Upper lobe of left lung (tissue), 6 donors: ENCODE data around the gene ULK4. TPM values are rescaled to one million over a fixed set of nuclear protein-coding genes. Genes with fewer than 3 reads are reported as not detected.
"Not testable (repeated sequence)": the region's sequence is repeated elsewhere in the genome, so short reads cannot be mapped to it uniquely, and the experiment has no call there.

ENCODE experiments used
- ATAC-seq, 2 donors: fragments of 200-7000 bp; cut with Tn5 transposase; one replicate each; pipeline ENCODE4 v1.9.1; 2022; ENCODE audit warnings: mild to moderate bottlenecking in 2 of 2, moderate library complexity in 2 of 2; ENCODE audit not compliant: low FRiP score in 2 of 2
- DNase-seq, 2 donors: peaks; one replicate each; pipeline ENCODE4 v3.0.0-alpha.2; 2019 to 2020
- H3K27ac ChIP-seq, 4 donors: fragments of 200-600 bp; sonication (generic); one replicate each; pipeline ENCODE4 v1.5.1; 2016 to 2019
- H3K27me3 ChIP-seq, 4 donors: fragments of 200-600 bp; sonication (generic); one replicate each; pipeline ENCODE4 v1.5.1; 2017 to 2019
- H3K36me3 ChIP-seq, 4 donors: fragments of 200-600 bp; sonication (generic); one replicate each; pipeline ENCODE4 v1.5.1; 2016 to 2019
- H3K4me1 ChIP-seq, 4 donors: fragments of 200-600 bp; sonication (generic); one replicate each; pipeline ENCODE4 v1.5.1; 2018 to 2019
- H3K4me3 ChIP-seq, 4 donors: fragments of 200-600 bp; sonication (generic); one replicate each; pipeline ENCODE4 v1.5.1; 2017 to 2019; ENCODE audit warnings: mild to moderate bottlenecking in 2 of 4, moderate library complexity in 1 of 4
- H3K9me3 ChIP-seq, 4 donors: fragments of 200-600 bp; sonication (generic); one replicate each; pipeline ENCODE4 v1.5.1; 2018 to 2019
- CTCF ChIP-seq, 6 experiments: fragments of 450-650 bp in 4 of 6; fragments of 200-600 bp in 2 of 6; sonication (generic) in 2 of 6; IDR thresholded peaks; one replicate each; pipeline ENCODE4 v1.5.1; 2016 to 2019; ENCODE audit warnings: antibody characterized with exemption in 6 of 6
- EP300 ChIP-seq, 4 donors: sonication (generic); formaldehyde crosslinking; IDR thresholded peaks; one replicate each; pipeline ENCODE4 v1.5.1; 2017; ENCODE audit warnings: antibody characterized with exemption in 4 of 4, control low read depth in 2 of 4
- POLR2A ChIP-seq, 4 donors: fragments of 450-650 bp; IDR thresholded peaks; one replicate each; pipeline ENCODE4 v1.5.1; 2016 to 2017; ENCODE audit warnings: antibody characterized with exemption in 4 of 4, mild to moderate bottlenecking in 2 of 4
- POLR2AphosphoS5 ChIP-seq, 2 donors: sonication (generic); formaldehyde crosslinking; IDR thresholded peaks; one replicate each; pipeline ENCODE4 v1.5.1; 2017; ENCODE audit warnings: antibody characterized with exemption in 2 of 2
- WGBS, 2 donors: methylation state at CpG; one replicate each; pipeline ENCODE4 v1.1.5; 2017 to 2018; 5-methylcytosine and 5-hydroxymethylcytosine counted together
- total RNA-seq, 6 donors: library from RNA; depleted of rRNA in 4 of 6; stranded (reverse); fragments of >200 nt in 4 of 6; gene quantifications; one replicate each; pipeline versions ENCODE4 v1.1.0 to v1.2.1, GENCODE V29; 2016 to 2021
- donor health status: DM: no; HTN: no; CAD: no; lungs with moderate emphysema.
- donor health status: DM: no; HTN: yes; CAD: no; lungs with severe emphysema.

Gene ULK4
- total RNA-seq, 6 donors from 2014 or later = 9.4 to 76.5 (median 28.1) TPM

- Histone ChIP-seq H3K4me3 (no peak overlapping the region), H3K27me3 (no peaks in the 10 kb centered on the region), H3K9me3 (no peaks in the 10 kb centered on the region), H3K27ac (no peak overlapping the region), H3K36me3 (no peaks in the 10 kb centered on the region), H3K4me1 (no peaks in the 10 kb centered on the region)
- ATAC-seq (peak in 1 of 2 donors; percentile 51), DNase-seq (peak in 1 of 2 donors; percentile 44)
- TF ChIP-seq POLR2AphosphoS5 (IDR thresholded peaks at IDR 0.05) = no peak
- TF ChIP-seq POLR2A (IDR thresholded peaks at IDR 0.05) = no peak
- WGBS, 2 donors = 96 to 98% methylated on average over 3 to 8 of the region's 8 CpGs
These were observed 312.7 kb downstream of the ULK4 start for GRCh38 chr3:41649129-41649739.

DNA sequence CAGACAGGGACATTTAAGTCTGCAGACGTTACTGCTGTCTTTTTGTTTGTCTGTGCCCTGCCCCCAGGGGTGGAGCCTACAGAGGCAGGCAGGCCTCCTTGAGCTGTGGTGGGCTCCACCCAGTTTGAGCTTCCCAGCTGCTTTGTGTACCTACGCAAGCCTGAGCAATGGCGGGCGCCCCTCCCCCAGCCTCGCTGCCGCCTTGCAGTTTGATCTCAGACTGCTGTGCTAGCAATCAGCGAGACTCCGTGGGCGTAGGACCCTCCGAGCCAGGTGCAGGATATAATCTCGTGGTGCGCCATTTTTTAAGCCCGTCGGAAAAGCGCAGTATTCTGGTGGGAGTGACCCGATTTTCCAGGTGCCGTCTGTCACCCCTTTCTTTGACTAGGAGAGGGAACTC is 314.2 kb downstream of the ULK4 start:
- not testable (repeated sequence) for ATAC-seq, H3K27ac ChIP-seq, H3K4me1 ChIP-seq, H3K4me3 ChIP-seq, H3K27me3 ChIP-seq, H3K36me3 ChIP-seq, H3K9me3 ChIP-seq
- DNase-seq = peak in 1 of 2 donors; percentile 24
- WGBS, 2 donors = 96 to 99% methylated on average over 7 to 14 of the region's 17 CpGs

DNA sequence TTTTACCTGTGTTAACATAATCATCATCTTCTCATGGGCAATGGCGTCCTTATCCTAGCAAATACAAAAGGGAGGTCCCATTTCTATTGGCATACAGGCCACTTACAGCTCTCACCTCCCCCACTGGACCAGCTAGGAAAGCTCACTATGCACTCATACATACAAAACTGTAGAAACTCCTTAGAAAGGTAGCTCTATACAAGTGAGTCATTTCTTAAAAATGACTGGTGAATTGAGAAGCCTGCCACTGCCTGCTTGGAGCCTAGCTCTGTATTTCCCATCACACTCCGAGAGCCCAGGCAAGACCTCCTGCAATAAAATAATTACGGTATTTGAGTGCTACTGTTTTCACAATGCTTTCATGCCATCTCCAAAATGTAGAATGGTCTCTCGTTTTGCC is 321.8 kb downstream of the ULK4 start:
- no peak for ATAC-seq
- 87 to 98% methylated on average over 4 of the region's 4 CpGs for WGBS, 2 donors

GRCh38 chr3:41638381-41638780 is 323.5 kb downstream of the ULK4 start:
- H3K4me3 ChIP-seq = no peak overlapping the region
- H3K27me3 ChIP-seq = no peaks in the 10 kb centered on the region
- TF ChIP-seq POLR2A (IDR thresholded peaks at IDR 0.05) (no peak), POLR2AphosphoS5 (IDR thresholded peaks at IDR 0.05) (no peak)
- H3K27ac ChIP-seq = no peak overlapping the region
- DNase-seq (no peak), ATAC-seq (no peak)
- no peaks in the 10 kb centered on the region for H3K4me1 ChIP-seq
- WGBS, 2 donors = 98 to 100% methylated on average over 2 of the region's 2 CpGs
- H3K36me3 ChIP-seq = no peaks in the 10 kb centered on the region
- no peaks in the 10 kb centered on the region for H3K9me3 ChIP-seq

More for the DNA sequence above, 321.8 kb downstream of the ULK4 start:
- no peak for TF ChIP-seq POLR2A (IDR thresholded peaks at IDR 0.05)
- no peak for TF ChIP-seq EP300 (IDR thresholded peaks at IDR 0.05)
- no peak for TF ChIP-seq CTCF (IDR thresholded peaks at IDR 0.05)
- no peak for TF ChIP-seq POLR2AphosphoS5 (IDR thresholded peaks at IDR 0.05)
- H3K4me1 ChIP-seq = no peaks in the 10 kb centered on the region
- H3K9me3 ChIP-seq = no peaks in the 10 kb centered on the region
- no peak overlapping the region for H3K4me3 ChIP-seq
- no peaks in the 10 kb centered on the region for H3K36me3 ChIP-seq
- no peak overlapping the region for H3K27ac ChIP-seq
- H3K27me3 ChIP-seq = no peaks in the 10 kb centered on the region
- DNase-seq = no peak

DNA sequence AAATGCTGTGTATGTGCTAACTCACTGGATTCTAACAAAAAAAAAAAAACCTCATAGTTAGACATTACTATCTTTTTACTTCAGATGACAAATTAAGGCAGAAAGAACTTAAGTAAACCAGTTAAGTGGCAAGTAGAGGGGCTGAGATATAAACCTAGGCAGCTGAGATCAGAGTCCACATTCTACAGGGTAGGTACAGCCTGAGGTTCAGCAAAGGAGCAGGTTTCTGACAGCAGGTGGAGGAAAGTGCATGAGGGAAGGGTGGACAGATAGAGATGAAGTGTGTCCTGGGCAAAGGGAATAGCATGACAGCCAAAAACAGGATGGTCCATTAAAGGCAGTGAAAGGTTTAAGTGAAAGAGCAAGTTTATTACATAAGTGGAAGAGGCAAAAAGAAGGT is 329.2 kb downstream of the ULK4 start:
- no peaks in the 10 kb centered on the region for H3K9me3 ChIP-seq

GRCh38 chr3:41630708-41631107 is 331.2 kb downstream of the ULK4 start:
- DNase-seq (no peak), ATAC-seq (no peak)
- Histone ChIP-seq H3K4me3 (no peak overlapping the region), H3K27ac (no peak overlapping the region), H3K27me3 (no peaks in the 10 kb centered on the region), H3K9me3 (no peaks in the 10 kb centered on the region), H3K4me1 (no peaks in the 10 kb centered on the region), H3K36me3 (no peaks in the 10 kb centered on the region)
- TF ChIP-seq EP300 (IDR thresholded peaks at IDR 0.05) (no peak), POLR2A (IDR thresholded peaks at IDR 0.05) (no peak), POLR2AphosphoS5 (IDR thresholded peaks at IDR 0.05) (no peak), CTCF (IDR thresholded peaks at IDR 0.05) (no peak)

More for the DNA sequence above, 329.2 kb downstream of the ULK4 start:
- no peaks in the 10 kb centered on the region for H3K36me3 ChIP-seq
- TF ChIP-seq POLR2AphosphoS5 (IDR thresholded peaks at IDR 0.05) (no peak), EP300 (IDR thresholded peaks at IDR 0.05) (no peak)
- no peak overlapping the region for H3K27ac ChIP-seq
- H3K4me1 ChIP-seq = no peaks in the 10 kb centered on the region
- no peak overlapping the region for H3K4me3 ChIP-seq
- DNase-seq (no peak), ATAC-seq (no peak)
- no peaks in the 10 kb centered on the region for H3K27me3 ChIP-seq

- Histone ChIP-seq H3K4me3 (no peak overlapping the region), H3K27ac (no peak overlapping the region), H3K36me3 (no peaks in the 10 kb centered on the region), H3K27me3 (no peaks in the 10 kb centered on the region), H3K9me3 (no peaks in the 10 kb centered on the region), H3K4me1 (no peaks in the 10 kb centered on the region)
- 82 to 100% methylated on average over 1 of the region's 1 CpG for WGBS, 2 donors
- TF ChIP-seq CTCF (IDR thresholded peaks at IDR 0.05) = no peak
- TF ChIP-seq EP300 (IDR thresholded peaks at IDR 0.05) = no peak
- no peak for TF ChIP-seq POLR2A (IDR thresholded peaks at IDR 0.05)
- TF ChIP-seq POLR2AphosphoS5 (IDR thresholded peaks at IDR 0.05) = no peak
- ATAC-seq (no peak), DNase-seq (no peak)
These were observed 331.9 kb downstream of the ULK4 start for GRCh38 chr3:41629986-41630385.
